ENCODE results near the gene TESK2. TPM values are rescaled to one million over a fixed set of nuclear protein-coding genes. Genes with fewer than 3 reads are reported as not detected.
"Not testable (repeated sequence)": the region's sequence is repeated elsewhere in the genome, so short reads cannot be mapped to it uniquely, and the experiment has no call there.

TESK2 gene
- polyA plus RNA-seq, 3 donors = 3.9 to 13.1 (median 4.1) TPM

DNA sequence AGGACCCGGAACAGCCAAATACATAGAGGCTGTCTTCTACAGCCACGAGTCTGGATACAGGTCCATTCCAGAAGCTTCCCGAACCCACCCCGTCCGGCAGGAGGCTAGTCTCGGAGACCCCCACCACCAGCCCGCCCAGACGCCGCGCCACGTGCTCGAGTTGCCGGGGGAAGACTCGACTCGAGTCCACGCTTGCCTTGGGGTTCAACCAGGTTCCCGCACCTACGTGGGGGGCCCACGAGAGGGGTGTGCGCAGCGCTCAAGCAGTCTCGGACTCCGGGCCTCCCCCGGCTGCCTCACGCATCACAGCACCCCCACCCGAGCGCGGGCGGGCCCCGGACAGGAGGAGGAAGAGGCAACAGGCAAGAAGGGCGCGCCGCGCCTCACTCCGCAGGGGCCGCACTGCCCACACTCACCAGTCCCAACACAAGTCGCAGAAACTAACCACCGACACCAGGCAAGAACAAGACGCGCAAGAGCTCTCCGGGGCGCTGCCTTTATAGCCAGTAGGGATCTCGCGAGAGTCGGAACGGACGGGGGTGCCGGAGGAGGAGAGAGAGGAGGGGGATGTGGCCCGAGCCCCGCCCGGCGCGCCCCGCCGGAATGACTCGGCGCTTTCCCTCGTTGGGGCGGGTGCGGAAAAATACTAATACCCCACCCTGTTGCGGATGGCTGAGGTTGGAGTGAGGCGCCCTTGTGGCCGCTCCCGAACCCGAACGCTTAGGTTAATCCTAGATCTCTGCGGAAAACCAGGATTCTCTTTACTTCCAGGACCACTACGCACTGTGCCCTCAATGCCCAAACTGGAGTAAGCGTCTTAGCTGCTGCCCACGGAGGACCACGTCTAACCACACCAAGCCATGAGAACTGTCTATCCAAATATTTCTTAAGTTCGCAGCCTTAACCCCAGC is 30.7 kb upstream of the TESK2 start, which contains the start of gene PRDX1:
Gene PRDX1, minus strand, starts transcription at position 472 of the 911 bp plus-strand sequence. CDS start 2,841 bp downstream, outside the sequence.
- WGBS (ENCODE audit: insufficient coverage) = under 1% methylated on average over 40 of the region's 72 CpGs
- Histone ChIP-seq H3K4me3 (replicated peaks in 1 of 3; ENCODE audit: low read depth in 2 of 3, low read length in 3 of 3) (peak within 1 kb of the TSS; percentile 68 to 92 (median 71)), H3K4me1 (ENCODE audit: control insufficient read depth in 1 of 2, insufficient read depth in 2 of 2, low read length in 2 of 2) (peaks cover 19 to 28% of the 10 kb centered on the region in 2 donors), H3K9ac (ENCODE audit: insufficient read depth, low read length, poor library complexity, severe bottlenecking) (peak within 1 kb of the TSS; percentile 86), H3K9me3 (replicated peaks in 1 of 2; ENCODE audit: control insufficient read depth in 1 of 2, insufficient read depth in 1 of 2, low read length in 2 of 2) (no peaks in the 10 kb centered on the region), H4K20me1 (ENCODE audit: insufficient read depth, low read length) (peaks cover 30% of the 10 kb centered on the region), H2AFZ (ENCODE audit: insufficient read depth, low read depth, low read length, poor library complexity, severe bottlenecking) (peak within 1 kb of the TSS; percentile 87), H3K27ac (ENCODE audit: low read depth in 1 of 2, low read length in 2 of 2) (peak within 1 kb of the TSS; percentile 87 to 89), H3K79me2 (ENCODE audit: insufficient read depth, low read length) (peaks cover 30% of the 10 kb centered on the region), H3K27me3 (ENCODE audit: control insufficient read depth in 2 of 2, insufficient read depth in 2 of 2, low read length in 2 of 2) (no peaks in the 10 kb centered on the region), H3K4me2 (replicated peaks; ENCODE audit: extremely low read depth, low read length, poor library complexity, severe bottlenecking) (peak within 1 kb of the TSS; percentile 90), H3K36me3 (replicated peaks in 1 of 2; ENCODE audit: control insufficient read depth in 1 of 2, insufficient read depth in 2 of 2, low read length in 2 of 2) (peaks cover 12 to 22% of the 10 kb centered on the region in 2 donors)
- peak; percentile 90 to 96 (median 95) for DNase-seq
- H3K36me3 Mint-ChIP-seq = peaks cover 12 to 21% of the 10 kb centered on the region in 2 donors
- H3K4me1 Mint-ChIP-seq = peaks cover 35% of the 10 kb centered on the region
- H3K4me3 Mint-ChIP-seq = peak within 1 kb of the TSS; percentile 91 to 96
- H3K27me3 Mint-ChIP-seq (ENCODE audit: low read depth in 3 of 3) = peaks cover 1 to 12% (median 4%) of the 10 kb centered on the region in 3 donors
- intact Hi-C loops (cut with micrococcal nuclease) = no loop called here
- H3K9me3 Mint-ChIP-seq = peaks cover 0 to 2% (median 0%) of the 10 kb centered on the region in 7 donors
- TF ChIP-seq, protein P1, sequence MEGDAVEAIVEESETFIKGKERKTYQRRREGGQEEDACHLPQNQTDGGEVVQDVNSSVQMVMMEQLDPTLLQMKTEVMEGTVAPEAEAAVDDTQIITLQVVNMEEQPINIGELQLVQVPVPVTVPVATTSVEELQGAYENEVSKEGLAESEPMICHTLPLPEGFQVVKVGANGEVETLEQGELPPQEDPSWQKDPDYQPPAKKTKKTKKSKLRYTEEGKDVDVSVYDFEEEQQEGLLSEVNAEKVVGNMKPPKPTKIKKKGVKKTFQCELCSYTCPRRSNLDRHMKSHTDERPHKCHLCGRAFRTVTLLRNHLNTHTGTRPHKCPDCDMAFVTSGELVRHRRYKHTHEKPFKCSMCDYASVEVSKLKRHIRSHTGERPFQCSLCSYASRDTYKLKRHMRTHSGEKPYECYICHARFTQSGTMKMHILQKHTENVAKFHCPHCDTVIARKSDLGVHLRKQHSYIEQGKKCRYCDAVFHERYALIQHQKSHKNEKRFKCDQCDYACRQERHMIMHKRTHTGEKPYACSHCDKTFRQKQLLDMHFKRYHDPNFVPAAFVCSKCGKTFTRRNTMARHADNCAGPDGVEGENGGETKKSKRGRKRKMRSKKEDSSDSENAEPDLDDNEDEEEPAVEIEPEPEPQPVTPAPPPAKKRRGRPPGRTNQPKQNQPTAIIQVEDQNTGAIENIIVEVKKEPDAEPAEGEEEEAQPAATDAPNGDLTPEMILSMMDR (IDR thresholded peaks at IDR 0.05) = no peak
- H3K27ac Mint-ChIP-seq = peak within 1 kb of the TSS; percentile 94 to 99 (median 96)

DNA sequence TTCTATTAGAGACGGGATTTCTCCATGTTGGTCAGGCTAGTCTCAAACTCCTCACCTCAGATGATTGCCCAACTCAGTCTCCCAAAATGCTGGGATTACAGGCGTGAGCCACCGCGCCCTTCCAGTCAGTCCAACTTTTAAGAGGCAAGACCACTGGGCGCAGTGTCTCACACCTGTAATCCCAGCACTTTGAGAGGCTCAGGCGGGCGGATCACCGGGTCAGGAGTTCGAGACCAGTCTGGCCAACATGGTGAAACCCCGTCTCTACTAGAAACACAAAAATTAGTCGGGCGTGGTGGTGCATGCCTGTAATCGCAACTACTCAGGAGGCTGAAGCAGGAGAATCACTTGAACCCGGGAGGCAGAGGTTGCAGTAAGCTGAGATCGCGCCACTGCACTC is 28.8 kb upstream of the TESK2 start:
- Histone ChIP-seq H3K4me3 (replicated peaks in 1 of 3; ENCODE audit: low read depth in 2 of 3, low read length in 3 of 3) (peak overlapping the region in 1 of 3 experiments; percentile 92), H3K4me1 (ENCODE audit: control insufficient read depth in 1 of 2, insufficient read depth in 2 of 2, low read length in 2 of 2) (peaks cover 19 to 28% of the 10 kb centered on the region in 2 donors), H3K36me3 (replicated peaks in 1 of 2; ENCODE audit: control insufficient read depth in 1 of 2, insufficient read depth in 2 of 2, low read length in 2 of 2) (peaks cover 28 to 41% of the 10 kb centered on the region in 2 donors), H3K79me2 (ENCODE audit: insufficient read depth, low read length) (peaks cover 30% of the 10 kb centered on the region), H4K20me1 (ENCODE audit: insufficient read depth, low read length) (peaks cover 39% of the 10 kb centered on the region)
- not testable (repeated sequence) for DNase-seq; H3K9ac ChIP-seq (ENCODE audit: insufficient read depth, low read length, poor library complexity, severe bottlenecking); H3K27me3 ChIP-seq (ENCODE audit: control insufficient read depth in 2 of 2, insufficient read depth in 2 of 2, low read length in 2 of 2); H3K27ac ChIP-seq (ENCODE audit: low read depth in 1 of 2, low read length in 2 of 2); H3K9me3 ChIP-seq (replicated peaks in 1 of 2; ENCODE audit: control insufficient read depth in 1 of 2, insufficient read depth in 1 of 2, low read length in 2 of 2); H3K4me2 ChIP-seq (replicated peaks; ENCODE audit: extremely low read depth, low read length, poor library complexity, severe bottlenecking); H2AFZ ChIP-seq (ENCODE audit: insufficient read depth, low read depth, low read length, poor library complexity, severe bottlenecking); H3K9me3 Mint-ChIP-seq; H3K27me3 Mint-ChIP-seq (ENCODE audit: low read depth in 3 of 3)
- Mint-ChIP-seq H3K27ac (peak overlapping the region in 3 of 7 donors; percentile 23 to 63 (median 35)), H3K36me3 (peaks cover 31 to 40% of the 10 kb centered on the region in 2 donors), H3K4me1 (peaks cover 28% of the 10 kb centered on the region), H3K4me3 (peak overlapping the region; percentile 91 to 96)
- 66% methylated on average over 12 of the region's 16 CpGs for WGBS (ENCODE audit: insufficient coverage)
- intact Hi-C loops (cut with micrococcal nuclease) = loop anchor here in 1 of 2 donors (1.0 kb wide), 1 partner anchor 31 kb away; the partner anchor contains the start of gene AKR1A1

Measured in CD14-positive monocyte (primary cell).